HepG2 (cell line): Measurements from ENCODE around the gene CCDC9B. TPM values are rescaled to one million over a fixed set of nuclear protein-coding genes. Genes with fewer than 3 reads are reported as not detected.
A peak's percentile ranks its signal among the peaks of the same experiment; 100 is the strongest.

Experiments used
- ELF1 ChIP-seq: sonication (generic); formaldehyde crosslinking; IDR thresholded peaks from 2 replicates; pipeline ENCODE4 v1.4.0; 2020; ENCODE audit warnings: missing genetic modification reagents
- HINFP ChIP-seq: sonication (generic); formaldehyde crosslinking; IDR thresholded peaks from 2 replicates; pipeline ENCODE4 v1.4.0; 2020; ENCODE audit warnings: low read depth, mild to moderate bottlenecking, missing genetic modification reagents
- MIER2 ChIP-seq: IDR thresholded peaks from 2 replicates; pipeline ENCODE4 v1.6.1; 2016; ENCODE audit warnings: missing biosample characterization, missing genetic modification reagents
- NFATC3 ChIP-seq: sonication (generic); formaldehyde crosslinking; IDR thresholded peaks from 2 replicates; pipeline ENCODE4 v1.5.1; 2020; ENCODE audit warnings: mild to moderate bottlenecking, missing genetic modification reagents
- NPAS2 ChIP-seq: sonication (generic); formaldehyde crosslinking; IDR thresholded peaks from 2 replicates; pipeline ENCODE4 v1.8.0; 2022; ENCODE audit warnings: mild to moderate bottlenecking, missing genetic modification reagents, borderline replicate concordance
- PAWR ChIP-seq: sonication (generic); formaldehyde crosslinking; IDR thresholded peaks from 2 replicates; pipeline ENCODE4 v1.4.0; 2020; ENCODE audit warnings: missing genetic modification reagents, mild to moderate bottlenecking, borderline replicate concordance
- PHF8 ChIP-seq: sonication (generic); formaldehyde crosslinking; IDR thresholded peaks from 2 replicates; pipeline ENCODE4 v1.5.0; 2020; ENCODE audit warnings: missing genetic modification reagents
- RBM39 ChIP-seq: fragments of 200-400 bp; formaldehyde crosslinking; IDR thresholded peaks from one replicate; pipeline ENCODE4 v1.6.1; 2018; ENCODE audit warnings: antibody characterized with exemption, mild to moderate bottlenecking, low read depth, low read length; ENCODE audit not compliant: poor library complexity, severe bottlenecking
- TMF1 ChIP-seq: sonication (generic); formaldehyde crosslinking; IDR thresholded peaks from 2 replicates; pipeline ENCODE4 v1.8.1; 2022; ENCODE audit warnings: low read depth, missing genetic modification reagents
- ZBTB3 ChIP-seq: sonication (generic); formaldehyde crosslinking; IDR thresholded peaks from 2 replicates; pipeline ENCODE4 v1.4.0; 2020; ENCODE audit warnings: low read depth, mild to moderate bottlenecking, moderate library complexity, missing genetic modification reagents, borderline replicate concordance
- ZBTB38 ChIP-seq: sonication (generic); formaldehyde crosslinking; IDR thresholded peaks from 2 replicates; pipeline ENCODE4 v1.5.1; 2020; ENCODE audit warnings: mild to moderate bottlenecking, missing genetic modification reagents
- ZBTB7A ChIP-seq: sonication (generic); formaldehyde crosslinking; IDR thresholded peaks from 2 replicates; pipeline ENCODE4 v1.8.0; 2022; ENCODE audit warnings: mild to moderate bottlenecking, missing genetic modification reagents
- ZNF224 ChIP-seq: sonication (generic); formaldehyde crosslinking; IDR thresholded peaks from 2 replicates; pipeline ENCODE4 v1.5.0; 2020; ENCODE audit warnings: mild to moderate bottlenecking, missing genetic modification reagents
- ZNF468 ChIP-seq: sonication (generic); formaldehyde crosslinking; IDR thresholded peaks from 2 replicates; pipeline ENCODE4 v1.8.0; 2022; ENCODE audit warnings: mild to moderate bottlenecking, moderate library complexity, missing genetic modification reagents
- ZNF556 ChIP-seq: sonication (generic); formaldehyde crosslinking; IDR thresholded peaks from 2 replicates; pipeline ENCODE4 v1.4.0; 2020; ENCODE audit warnings: mild to moderate bottlenecking, missing genetic modification reagents, borderline replicate concordance
- ZNF784 ChIP-seq: sonication (generic); formaldehyde crosslinking; IDR thresholded peaks from 2 replicates; pipeline ENCODE4 v1.5.1; 2020; ENCODE audit warnings: missing genetic modification reagents, mild to moderate bottlenecking, borderline replicate concordance
- polyA plus RNA-seq, 8 experiments: library from polyadenylated mRNA; depleted of rRNA in 3 of 8; stranded (reverse) in 7 of 8; unstranded in 1 of 8; fragments of >200 nt; fragmentation: Illumina TruSeq in 4 of 8; extraction: Trizol in 4 of 8; gene quantifications; 2 replicates each; pipeline versions ENCODE4 v1.2.1 to v1.2.3, GENCODE V29; 2011 to 2016; ENCODE audit warnings: low read depth in 4 of 8, missing spikeins in 1 of 8, mixed read lengths in 1 of 8; ENCODE audit not compliant: insufficient read depth in 1 of 8
- total RNA-seq, 5 experiments: library from RNA; depleted of rRNA; stranded (reverse); fragments of >200 nt; fragmentation: Illumina TruSeq; extraction: Trizol; gene quantifications; 2 replicates each; pipeline ENCODE4 v1.2.3, GENCODE V29; 2016; ENCODE audit warnings: low read depth in 1 of 5
- TF ChIP-seq, protein P1 (sequence below): sonication (generic); formaldehyde crosslinking; IDR thresholded peaks from 2 replicates; pipeline ENCODE4 v1.4.0; 2020; ENCODE audit warnings: missing genetic modification reagents, mild to moderate bottlenecking, borderline replicate concordance
- TF ChIP-seq, protein P2 (sequence below): IDR thresholded peaks from 2 replicates; pipeline ENCODE4 v1.6.1; 2016; ENCODE audit warnings: control low read depth
- TF ChIP-seq, protein P3 (sequence below): sonication (generic); formaldehyde crosslinking; IDR thresholded peaks from 2 replicates; pipeline ENCODE4 v1.4.0; 2020; ENCODE audit warnings: missing genetic modification reagents

The CCDC9B gene
- total and polyA plus RNA-seq, 2 of the 13 experiments (the other 11 are each of a cell fraction or from before 2014, with no cell fraction given): 0.98 to 1.6 TPM

DNA sequence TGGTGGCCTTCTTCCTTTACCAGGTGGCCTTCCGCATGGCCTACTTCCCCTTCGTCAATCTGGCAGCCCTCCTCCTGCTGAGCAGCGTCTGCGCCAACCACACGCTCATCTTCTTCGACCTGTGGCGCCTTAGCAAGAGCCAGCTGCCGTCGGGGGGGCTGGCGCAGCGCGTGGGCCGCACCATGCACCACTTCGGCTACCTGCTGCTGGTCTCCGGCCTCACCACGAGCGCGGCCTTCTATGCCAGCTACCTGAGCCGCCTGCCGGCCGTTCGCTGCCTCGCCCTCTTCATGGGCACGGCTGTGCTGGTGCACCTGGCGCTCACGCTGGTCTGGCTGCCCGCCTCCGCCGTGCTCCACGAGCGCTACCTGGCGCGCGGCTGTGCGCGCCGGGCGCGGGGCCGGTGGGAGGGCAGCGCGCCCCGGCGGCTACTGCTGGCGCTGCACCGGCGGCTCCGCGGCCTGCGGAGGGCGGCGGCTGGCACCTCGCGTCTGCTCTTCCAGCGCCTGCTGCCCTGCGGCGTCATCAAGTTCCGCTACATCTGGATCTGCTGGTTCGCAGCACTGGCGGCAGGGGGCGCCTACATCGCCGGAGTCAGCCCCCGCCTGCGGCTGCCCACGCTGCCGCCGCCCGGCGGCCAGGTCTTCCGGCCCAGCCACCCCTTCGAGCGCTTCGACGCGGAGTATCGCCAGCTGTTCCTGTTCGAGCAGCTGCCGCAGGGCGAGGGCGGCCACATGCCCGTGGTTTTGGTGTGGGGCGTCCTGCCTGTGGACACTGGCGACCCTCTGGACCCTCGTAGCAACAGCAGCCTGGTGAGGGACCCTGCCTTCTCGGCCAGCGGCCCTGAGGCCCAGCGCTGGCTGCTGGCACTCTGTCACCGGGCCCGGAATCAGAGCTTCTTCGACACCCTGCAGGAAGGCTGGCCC is 27.2 kb upstream of the CCDC9B start (continued):
- peak; percentile 80 for TF ChIP-seq HINFP (CRISPR knock-in tag)
- TF ChIP-seq, protein P1, sequence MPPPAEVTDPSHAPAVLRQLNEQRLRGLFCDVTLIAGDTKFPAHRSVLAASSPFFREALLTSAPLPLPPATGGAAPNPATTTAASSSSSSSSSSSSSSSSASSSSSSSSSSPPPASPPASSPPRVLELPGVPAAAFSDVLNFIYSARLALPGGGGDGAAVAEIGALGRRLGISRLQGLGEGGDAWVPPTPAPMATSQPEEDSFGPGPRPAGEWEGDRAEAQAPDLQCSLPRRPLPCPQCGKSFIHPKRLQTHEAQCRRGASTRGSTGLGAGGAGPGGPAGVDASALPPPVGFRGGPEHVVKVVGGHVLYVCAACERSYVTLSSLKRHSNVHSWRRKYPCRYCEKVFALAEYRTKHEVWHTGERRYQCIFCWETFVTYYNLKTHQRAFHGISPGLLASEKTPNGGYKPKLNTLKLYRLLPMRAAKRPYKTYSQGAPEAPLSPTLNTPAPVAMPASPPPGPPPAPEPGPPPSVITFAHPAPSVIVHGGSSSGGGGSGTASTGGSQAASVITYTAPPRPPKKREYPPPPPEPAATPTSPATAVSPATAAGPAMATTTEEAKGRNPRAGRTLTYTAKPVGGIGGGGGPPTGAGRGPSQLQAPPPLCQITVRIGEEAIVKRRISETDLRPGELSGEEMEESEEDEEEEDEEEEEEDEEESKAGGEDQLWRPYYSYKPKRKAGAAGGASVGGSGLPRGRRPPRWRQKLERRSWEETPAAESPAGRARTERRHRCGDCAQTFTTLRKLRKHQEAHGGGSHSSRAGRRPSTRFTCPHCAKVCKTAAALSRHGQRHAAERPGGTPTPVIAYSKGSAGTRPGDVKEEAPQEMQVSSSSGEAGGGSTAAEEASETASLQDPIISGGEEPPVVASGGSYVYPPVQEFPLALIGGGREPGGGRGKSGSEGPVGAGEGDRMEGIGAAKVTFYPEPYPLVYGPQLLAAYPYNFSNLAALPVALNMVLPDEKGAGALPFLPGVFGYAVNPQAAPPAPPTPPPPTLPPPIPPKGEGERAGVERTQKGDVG: peak; percentile 65; the same call in 1 of the 2 replicates
- TF ChIP-seq ZNF468 (CRISPR knock-in tag): peak; percentile 96; the same call in 1 of the 2 replicates
- TF ChIP-seq ZNF224 (CRISPR knock-in tag): peak; percentile 88; the same call in 1 of the 2 replicates
- TF ChIP-seq NPAS2: no peak
- TF ChIP-seq ZBTB7A (CRISPR knock-in tag): peak; percentile 78; the same call in 1 of the 2 replicates
- peak; percentile 83; the same call in 1 of the 2 replicates for TF ChIP-seq ZNF556 (CRISPR knock-in tag)
- TF ChIP-seq, protein P2, sequence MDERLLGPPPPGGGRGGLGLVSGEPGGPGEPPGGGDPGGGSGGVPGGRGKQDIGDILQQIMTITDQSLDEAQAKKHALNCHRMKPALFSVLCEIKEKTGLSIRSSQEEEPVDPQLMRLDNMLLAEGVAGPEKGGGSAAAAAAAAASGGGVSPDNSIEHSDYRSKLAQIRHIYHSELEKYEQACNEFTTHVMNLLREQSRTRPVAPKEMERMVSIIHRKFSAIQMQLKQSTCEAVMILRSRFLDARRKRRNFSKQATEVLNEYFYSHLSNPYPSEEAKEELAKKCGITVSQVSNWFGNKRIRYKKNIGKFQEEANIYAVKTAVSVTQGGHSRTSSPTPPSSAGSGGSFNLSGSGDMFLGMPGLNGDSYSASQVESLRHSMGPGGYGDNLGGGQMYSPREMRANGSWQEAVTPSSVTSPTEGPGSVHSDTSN: no peak
- TF ChIP-seq MIER2 (CRISPR knock-in tag): peak; percentile 82
- TF ChIP-seq PHF8 (CRISPR knock-in tag): peak; percentile 56
- peak; percentile 31; the same call in 1 of the 2 replicates for TF ChIP-seq ELF1 (CRISPR knock-in tag)
- no peak for TF ChIP-seq PAWR (CRISPR knock-in tag)
- TF ChIP-seq NFATC3 (CRISPR knock-in tag): peak; percentile 89; the same call in 1 of the 2 replicates
- peak; percentile 41; the same call in 1 of the 2 replicates for TF ChIP-seq ZNF784 (CRISPR knock-in tag)
- TF ChIP-seq RBM39: peak; percentile 58
- TF ChIP-seq, protein P3, sequence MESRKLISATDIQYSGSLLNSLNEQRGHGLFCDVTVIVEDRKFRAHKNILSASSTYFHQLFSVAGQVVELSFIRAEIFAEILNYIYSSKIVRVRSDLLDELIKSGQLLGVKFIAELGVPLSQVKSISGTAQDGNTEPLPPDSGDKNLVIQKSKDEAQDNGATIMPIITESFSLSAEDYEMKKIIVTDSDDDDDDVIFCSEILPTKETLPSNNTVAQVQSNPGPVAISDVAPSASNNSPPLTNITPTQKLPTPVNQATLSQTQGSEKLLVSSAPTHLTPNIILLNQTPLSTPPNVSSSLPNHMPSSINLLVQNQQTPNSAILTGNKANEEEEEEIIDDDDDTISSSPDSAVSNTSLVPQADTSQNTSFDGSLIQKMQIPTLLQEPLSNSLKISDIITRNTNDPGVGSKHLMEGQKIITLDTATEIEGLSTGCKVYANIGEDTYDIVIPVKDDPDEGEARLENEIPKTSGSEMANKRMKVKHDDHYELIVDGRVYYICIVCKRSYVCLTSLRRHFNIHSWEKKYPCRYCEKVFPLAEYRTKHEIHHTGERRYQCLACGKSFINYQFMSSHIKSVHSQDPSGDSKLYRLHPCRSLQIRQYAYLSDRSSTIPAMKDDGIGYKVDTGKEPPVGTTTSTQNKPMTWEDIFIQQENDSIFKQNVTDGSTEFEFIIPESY (CRISPR knock-in tag): peak; percentile 75; the same call in 1 of the 2 replicates
- peak; percentile 80; the same call in 1 of the 2 replicates for TF ChIP-seq TMF1 (CRISPR knock-in tag)
- peak; percentile 76; the same call in 1 of the 2 replicates for TF ChIP-seq ZBTB3
- peak; percentile 80 for TF ChIP-seq ZBTB38
